Ovary (tissue), 9 donors: ENCODE data around the gene GPC1. TPM values are rescaled to one million over a fixed set of nuclear protein-coding genes. Genes with fewer than 3 reads are reported as not detected.
A peak's percentile ranks its signal among the peaks of the same experiment; 100 is the strongest.
"Not testable (repeated sequence)": the region's sequence is repeated elsewhere in the genome, so short reads cannot be mapped to it uniquely, and the experiment has no call there.

Source experiments
- DNase-seq, 5 donors: peaks; one replicate each; pipeline ENCODE4 v3.0.0-alpha.2; 2019 to 2020
- H3K27ac ChIP-seq, 2 donors: fragments of 200-600 bp; one replicate each; pipeline versions ENCODE4 v1.5.1 to v1.8.0; 2019 to 2022
- H3K27me3 ChIP-seq: fragments of 200-600 bp; one replicate; pipeline ENCODE4 v1.8.0; 2022
- H3K36me3 ChIP-seq: fragments of 200-600 bp; sonication (generic); one replicate; pipeline ENCODE4 v1.5.1; 2019
- H3K4me1 ChIP-seq: one replicate; pipeline ENCODE4 v1.8.1; 2013; ENCODE audit warnings: mild to moderate bottlenecking, moderate library complexity; ENCODE audit not compliant: insufficient read depth
- H3K4me3 ChIP-seq: fragments of 200-600 bp; sonication (generic); one replicate; pipeline ENCODE4 v1.5.1; 2017
- H3K9me3 ChIP-seq, 2 donors: fragments of 200-600 bp in 1 of 2; sonication (generic) in 1 of 2; one replicate each; pipeline versions ENCODE4 v1.5.1 to v1.8.1; 2013 to 2019; ENCODE audit warnings: mild to moderate bottlenecking in 1 of 2, moderate library complexity in 1 of 2
- EP300 ChIP-seq: sonication (generic); formaldehyde crosslinking; IDR thresholded peaks from one replicate; pipeline ENCODE4 v1.6.1; 2017; ENCODE audit warnings: antibody characterized with exemption
- POLR2A ChIP-seq: fragments of 450-650 bp; IDR thresholded peaks from one replicate; pipeline ENCODE4 v1.6.1; 2017; ENCODE audit warnings: antibody characterized with exemption, mild to moderate bottlenecking, moderate library complexity
- WGBS, 3 donors: extraction: QIAGEN DNeasy Blood & Tissue Kit in 1 of 3; methylation state at CpG; one replicate each; pipeline versions ENCODE4 v1.1.5 to v1.1.7; 2013 to 2017; 5-methylcytosine and 5-hydroxymethylcytosine counted together
- intact Hi-C, 4 donors: fragments of 100-400 bp; cut with DNase I; formaldehyde crosslinking; loops; one replicate each; pipeline versions ENCODE4 v1.11.0 to v1.15.1; 2022 to 2023
- polyA plus RNA-seq, 2 donors: library from polyadenylated mRNA; stranded (reverse); fragments of 200-250 nt in 1 of 2; fragments of 350-450 nt in 1 of 2; fragmentation: Illumina TruSeq in 1 of 2; extraction: RNeasy Lipid Tissue Mini Kit (QIAGEN cat#74804) in 1 of 2; gene quantifications; one replicate each; pipeline ENCODE4 v1.2.3, GENCODE V29; 2013 to 2014
- total RNA-seq, 7 donors: library from RNA; depleted of rRNA in 2 of 7; stranded (reverse); fragments of >200 nt in 2 of 7; fragmentation: NEBNext Ultra II Directional in 3 of 7; extraction: Animal tissue kit (Norgen Biotek cat#: 25700) in 3 of 7; gene quantifications; one replicate each; pipeline versions ENCODE4 v1.1.0 to v1.2.4, GENCODE V29; 2016 to 2023
- TF ChIP-seq, protein P1 (sequence below), 3 donors: fragments of 450-650 bp in 2 of 3; fragments of 200-600 bp in 1 of 3; IDR thresholded peaks; one replicate each; pipeline versions ENCODE4 v1.5.1 to v1.8.0; 2016 to 2022; ENCODE audit warnings: antibody characterized with exemption in 3 of 3, mild to moderate bottlenecking in 1 of 3
- donor health status: DM: no; HTN: no; CAD: no; lungs with moderate emphysema.
- donor health status: DM: no; HTN: no; CAD: no.
- donor health status: Bipolar disorder and iron deficiency.
- donor health status: DM: yes; HTN: yes; CAD: no.
- donor health status: DM: no; HTN: no; CAD: no.
- donor health status: DM: yes; HTN: yes; CAD: no.

GPC1 gene
- total and polyA plus RNA-seq, 9 donors = 2.9 to 149 (median 71.4) TPM

DNA sequence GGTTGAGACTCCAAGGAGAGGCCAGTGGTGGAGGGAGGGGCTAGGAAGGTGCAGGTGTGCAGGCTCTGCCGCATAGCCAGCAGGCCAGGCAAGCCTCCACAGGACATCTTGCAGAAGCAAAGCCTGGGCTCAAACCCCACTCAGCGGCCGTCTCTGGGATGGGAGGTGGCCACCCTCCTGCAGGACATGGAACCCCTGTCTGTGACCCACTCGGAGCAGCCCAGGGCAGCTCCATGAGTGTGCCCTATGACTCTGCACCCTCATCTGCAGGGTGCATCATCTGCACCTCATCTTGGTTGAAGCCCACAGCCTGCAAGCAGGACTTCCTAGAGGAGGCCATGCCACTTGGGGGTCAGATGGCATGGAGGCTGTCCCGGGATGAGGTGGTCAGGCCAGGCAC, 46.3 kb downstream of the GPC1 start:
- 88 to 96% (median 92%) methylated on average over 5 of the region's 5 CpGs for whole genome bisulfite sequencing, 3 donors
- no peaks in the 10 kb centered on the region for H3K36me3 ChIP-seq

DNA sequence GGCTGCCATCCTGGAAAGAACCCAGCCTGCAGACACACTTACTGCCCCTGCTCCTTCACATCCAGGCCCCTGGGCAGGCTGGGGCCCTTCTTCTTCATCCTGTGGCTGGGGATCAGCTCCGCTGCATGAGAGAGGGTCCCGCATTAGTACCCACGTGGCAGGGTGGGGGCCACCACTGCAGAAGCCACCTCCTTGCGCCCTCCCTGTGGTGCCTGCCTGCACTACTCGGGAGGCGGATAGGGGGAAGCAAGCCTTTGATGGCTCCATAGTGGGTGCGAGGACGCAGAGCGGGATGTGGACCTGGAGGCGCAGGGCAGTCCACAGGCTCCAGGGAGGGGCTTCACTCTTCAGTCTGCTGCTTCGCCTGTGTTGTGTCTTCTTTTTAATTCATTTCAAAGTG, 46.7 kb downstream of the GPC1 start:
- no peak overlapping the region for H3K4me3 ChIP-seq
- no peaks in the 10 kb centered on the region for H3K9me3 ChIP-seq
- DNase-seq = peak in 1 of 5 donors; percentile 6
- H3K36me3 ChIP-seq = no peaks in the 10 kb centered on the region
- H3K4me1 ChIP-seq = no peaks in the 10 kb centered on the region
- H3K27me3 ChIP-seq = no peaks in the 10 kb centered on the region
- H3K27ac ChIP-seq = no peak overlapping the region
- no peak for TF ChIP-seq POLR2A
- TF ChIP-seq EP300 = no peak
- TF ChIP-seq, protein P1, sequence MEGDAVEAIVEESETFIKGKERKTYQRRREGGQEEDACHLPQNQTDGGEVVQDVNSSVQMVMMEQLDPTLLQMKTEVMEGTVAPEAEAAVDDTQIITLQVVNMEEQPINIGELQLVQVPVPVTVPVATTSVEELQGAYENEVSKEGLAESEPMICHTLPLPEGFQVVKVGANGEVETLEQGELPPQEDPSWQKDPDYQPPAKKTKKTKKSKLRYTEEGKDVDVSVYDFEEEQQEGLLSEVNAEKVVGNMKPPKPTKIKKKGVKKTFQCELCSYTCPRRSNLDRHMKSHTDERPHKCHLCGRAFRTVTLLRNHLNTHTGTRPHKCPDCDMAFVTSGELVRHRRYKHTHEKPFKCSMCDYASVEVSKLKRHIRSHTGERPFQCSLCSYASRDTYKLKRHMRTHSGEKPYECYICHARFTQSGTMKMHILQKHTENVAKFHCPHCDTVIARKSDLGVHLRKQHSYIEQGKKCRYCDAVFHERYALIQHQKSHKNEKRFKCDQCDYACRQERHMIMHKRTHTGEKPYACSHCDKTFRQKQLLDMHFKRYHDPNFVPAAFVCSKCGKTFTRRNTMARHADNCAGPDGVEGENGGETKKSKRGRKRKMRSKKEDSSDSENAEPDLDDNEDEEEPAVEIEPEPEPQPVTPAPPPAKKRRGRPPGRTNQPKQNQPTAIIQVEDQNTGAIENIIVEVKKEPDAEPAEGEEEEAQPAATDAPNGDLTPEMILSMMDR (IDR thresholded peaks at IDR 0.05) = no peak
- WGBS, 3 donors = 89 to 93% (median 92%) methylated on average over 11 of the region's 11 CpGs
- intact Hi-C loops = no loop called here

More for the DNA sequence above, 46.3 kb downstream of the GPC1 start:
- TF ChIP-seq EP300 (no peak), POLR2A (no peak)
- TF ChIP-seq, protein P1 (IDR thresholded peaks at IDR 0.05) = no peak
- H3K4me1 ChIP-seq = no peaks in the 10 kb centered on the region
- intact Hi-C loops = no loop called here
- no peak overlapping the region for H3K4me3 ChIP-seq
- peak in 1 of 5 donors; percentile 3 for DNase-seq
- H3K9me3 ChIP-seq = no peaks in the 10 kb centered on the region
- no peaks in the 10 kb centered on the region for H3K27me3 ChIP-seq
- H3K27ac ChIP-seq = no peak overlapping the region

DNA sequence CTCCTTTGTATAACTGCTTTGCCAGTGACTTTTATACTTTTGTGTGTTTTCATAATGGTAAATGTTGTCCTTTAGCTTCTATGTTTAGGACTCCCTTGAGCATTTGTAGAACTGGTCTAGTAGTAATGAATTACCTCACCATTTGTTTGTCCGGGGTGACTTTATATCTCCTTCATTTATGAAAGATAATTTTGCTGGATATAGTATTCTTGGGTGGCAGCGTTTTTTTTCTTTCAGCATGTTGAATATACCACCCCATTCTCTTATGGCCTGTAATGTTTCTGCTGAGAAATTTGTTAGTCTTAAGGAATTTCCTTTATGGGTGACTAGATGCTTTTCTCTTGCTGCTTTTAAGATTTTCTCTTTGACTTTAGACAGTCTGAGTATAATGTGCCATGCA, 56.0 kb downstream of the GPC1 start:
- WGBS, 3 donors = 78 to 87% (median 79%) methylated on average over 2 of the region's 2 CpGs
- TF ChIP-seq POLR2A (no peak), EP300 (no peak)
- TF ChIP-seq, protein P1 (IDR thresholded peaks at IDR 0.05) = no peak
- Histone ChIP-seq H3K27me3 (no peaks in the 10 kb centered on the region), H3K27ac (no peak overlapping the region), H3K9me3 (no peaks in the 10 kb centered on the region), H3K4me1 (no peaks in the 10 kb centered on the region), H3K4me3 (no peak overlapping the region), H3K36me3 (no peaks in the 10 kb centered on the region)
- intact Hi-C loops = no loop called here
- no peak for DNase-seq

DNA sequence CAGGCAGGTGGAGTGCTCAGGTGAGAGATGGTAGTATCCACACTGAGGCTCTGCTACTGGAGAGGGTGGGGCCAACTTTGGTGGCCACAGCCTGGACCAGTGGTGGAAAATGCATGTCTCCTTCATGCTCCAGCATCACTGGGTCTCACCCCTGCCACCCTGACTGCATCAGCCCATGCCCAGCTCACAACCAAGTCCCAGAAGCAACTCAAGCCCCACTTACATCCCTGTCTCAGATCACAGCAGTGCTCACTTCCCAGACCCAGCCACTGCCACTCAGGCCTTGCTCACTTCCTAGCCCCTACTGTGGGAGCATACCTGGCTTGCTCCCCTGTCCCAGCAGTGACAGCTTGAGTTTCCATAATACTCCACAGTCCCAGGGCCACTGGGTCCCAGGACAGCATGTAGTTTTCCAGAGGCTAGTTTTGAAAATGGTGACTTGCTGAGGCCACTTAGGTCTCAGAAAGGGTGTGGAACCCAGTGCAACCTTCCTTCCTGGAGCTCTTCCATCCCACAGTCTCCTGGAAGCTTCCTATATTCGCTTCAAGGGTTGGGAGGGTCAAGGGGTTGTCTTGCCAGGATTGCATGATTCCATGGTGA, 58.8 kb downstream of the GPC1 start:
- Histone ChIP-seq H3K36me3 (no peaks in the 10 kb centered on the region), H3K27me3 (no peaks in the 10 kb centered on the region), H3K9me3 (no peaks in the 10 kb centered on the region), H3K4me3 (no peak overlapping the region), H3K4me1 (no peaks in the 10 kb centered on the region), H3K27ac (no peak overlapping the region)
- DNase-seq = no peak
- 87 to 90% (median 89%) methylated on average over 1 of the region's 1 CpG for WGBS, 3 donors
- intact Hi-C loops = no loop called here
- TF ChIP-seq POLR2A (no peak), EP300 (no peak)
- TF ChIP-seq, protein P1 (IDR thresholded peaks at IDR 0.05) = no peak

DNA sequence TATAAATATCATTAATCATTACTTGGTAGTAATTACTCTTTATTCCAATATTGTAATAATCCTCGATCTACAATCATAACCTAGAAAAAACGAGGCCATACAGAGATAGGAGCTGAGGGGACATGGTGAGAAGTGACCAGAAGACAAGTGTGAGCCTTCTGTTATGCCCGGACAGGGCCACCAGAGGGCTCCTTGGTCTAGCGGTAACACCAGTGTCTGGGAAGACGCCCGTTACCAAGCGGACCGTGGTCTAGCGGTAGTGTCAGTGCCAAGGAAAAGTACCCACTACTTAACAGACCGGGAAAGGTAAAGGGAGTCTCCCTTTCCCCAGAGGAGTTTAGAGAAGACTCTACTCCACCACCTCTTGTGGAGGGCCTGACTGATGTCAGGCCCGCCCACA, 59.5 kb downstream of the GPC1 start:
- DNase-seq, H3K9me3 ChIP-seq, intact Hi-C loops, H3K27ac ChIP-seq, H3K4me3 ChIP-seq, H3K27me3 ChIP-seq, H3K36me3 ChIP-seq, H3K4me1 ChIP-seq: not testable (repeated sequence)
- 76 to 88% (median 83%) methylated on average over 11 of the region's 11 CpGs for WGBS, 3 donors

DNA sequence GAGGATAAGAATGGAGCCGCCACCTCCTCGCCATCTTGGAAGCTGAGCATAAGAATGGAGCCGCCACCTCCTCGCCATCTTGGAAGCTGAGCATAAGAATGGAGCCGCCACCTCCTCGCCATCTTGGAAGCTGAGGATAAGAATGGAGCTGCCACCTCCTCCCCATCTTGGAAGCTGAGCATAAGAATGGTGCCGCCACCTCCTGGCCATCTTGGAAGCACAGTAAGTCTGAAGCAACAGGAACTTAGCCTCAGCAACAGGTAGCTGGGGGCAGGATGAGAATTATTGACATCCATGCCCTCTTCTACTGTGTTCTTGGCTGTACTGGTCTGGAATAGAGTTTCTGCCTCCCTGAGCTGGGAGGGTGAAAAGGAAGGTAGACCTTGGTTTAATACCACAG, 61.6 kb downstream of the GPC1 start:
- H3K4me1 ChIP-seq, H3K27ac ChIP-seq, H3K27me3 ChIP-seq, DNase-seq, H3K9me3 ChIP-seq, intact Hi-C loops, H3K36me3 ChIP-seq, H3K4me3 ChIP-seq: not testable (repeated sequence)
- WGBS, 3 donors = 96 to 98% (median 98%) methylated on average over 7 of the region's 7 CpGs
